OCI-LY7 (cell line): Measurements from ENCODE around the gene KIFC1.

Experiments used
- CTCF ChIP-seq: fragments of 200-600 bp; sonication (generic); conservative IDR thresholded peaks from 2 replicates; pipeline ENCODE4 v1.5.1; 2014; ENCODE audit warnings: mild to moderate bottlenecking, antibody characterized with exemption, low read length, moderate library complexity, mixed read lengths
- EZH2phosphoT487 ChIP-seq: fragments of 200-600 bp; sonication (generic); IDR thresholded peaks from 2 replicates; pipeline ENCODE4 v1.6.1; 2018; ENCODE audit warnings: low read depth, borderline replicate concordance, mild to moderate bottlenecking, mixed run types, antibody characterized with exemption, low read length, moderate library complexity, mixed read lengths

GRCh38 chr6:33432546-33432945 lies 40.9 kb downstream of the KIFC1 start:
- no peak for TF ChIP-seq CTCF
- TF ChIP-seq EZH2phosphoT487 = no peak
